GM12878 (cell line): Measurements from ENCODE around the gene ARHGAP22. TPM values are rescaled to one million over a fixed set of nuclear protein-coding genes. Genes with fewer than 3 reads are reported as not detected.

Experiments used
- ATAC-seq: fragments of 200-7000 bp; cut with Tn5 transposase; 3 replicates; pipeline ENCODE4 v1.9.1; 2020; ENCODE audit warnings: mild to moderate bottlenecking, moderate library complexity
- BruUV-seq: library from RNA; stranded (reverse); fragments of 400-500 nt; replicated peaks from 2 replicates; lab custom pipeline; 2021; lab: Mats Ljungman, UMichigan
- CTCF ChIA-PET: fragments of 300-600 bp; sonication (Branson Sonifier 250); formaldehyde crosslinking; extraction: SDS; loops from one replicate; lab custom pipeline; 2021; ENCODE audit warnings: inconsistent platforms; lab: Yijun Ruan, JAX
- POLR2A ChIA-PET: fragments of 350-600 bp; formaldehyde crosslinking; extraction: SDS; loops from one replicate; lab custom pipeline; 2021; ENCODE audit warnings: inconsistent platforms; lab: Charles Lee
- RAD21 ChIA-PET: fragments of 300-600 bp; sonication (Branson Sonifier 250); formaldehyde crosslinking; loops from one replicate; lab custom pipeline; 2023; ENCODE audit warnings: antibody characterized with exemption; ENCODE audit not compliant: unreplicated experiment; lab: Charles Lee
- SMC1A ChIA-PET: fragments of 300-600 bp; sonication (Branson Sonifier 250); formaldehyde crosslinking; loops from one replicate; lab custom pipeline; 2023; ENCODE audit not compliant: unreplicated experiment, uncharacterized antibody; lab: Charles Lee
- DNase-seq: peaks from one replicate; pipeline ENCODE4 v3.0.0-alpha.2; 2011; ENCODE audit warnings: low read depth, low spot score
- FAIRE-seq: peaks from 3 replicates; lab custom pipeline; 2011; peaks lifted over from hg19 to GRCh38; lab: Jason Lieb, UNC
- H2AFZ ChIP-seq: 2 replicates; pipeline ENCODE4 v1.6.0; 2011; ENCODE audit warnings: low read depth, low read length, control low read depth; ENCODE audit not compliant: control insufficient read depth
- H3K27ac ChIP-seq: 2 replicates; pipeline ENCODE4 v1.5.1; 2011; ENCODE audit warnings: control low read depth; ENCODE audit not compliant: control insufficient read depth, insufficient read depth
- H3K27me3 ChIP-seq, 2 experiments: replicated peaks in 1 of 2; 2 replicates each; pipeline versions ENCODE4 v1.6.0 to v1.6.1; 2011; ENCODE audit warnings: low read length in 1 of 2; ENCODE audit not compliant: control insufficient read depth in 2 of 2, insufficient read depth in 2 of 2
- H3K36me3 ChIP-seq, 2 experiments: 2 replicates each; pipeline ENCODE4 v1.5.1; 2011; ENCODE audit warnings: low read length in 1 of 2; ENCODE audit not compliant: control insufficient read depth in 2 of 2, insufficient read depth in 2 of 2
- H3K4me1 ChIP-seq: 2 replicates; pipeline ENCODE4 v1.6.1; 2011; ENCODE audit warnings: mild to moderate bottlenecking, low read length, moderate library complexity, mixed read lengths; ENCODE audit not compliant: control insufficient read depth, insufficient read depth
- H3K4me2 ChIP-seq: 2 replicates; pipeline ENCODE4 v1.6.0; 2011; ENCODE audit warnings: control low read depth; ENCODE audit not compliant: control insufficient read depth, insufficient read depth
- H3K4me3 ChIP-seq: fragments of 200-600 bp; sonication (generic); 2 replicates; pipeline ENCODE4 v1.5.1; 2016
- H3K79me2 ChIP-seq: 2 replicates; pipeline ENCODE4 v1.6.0; 2011; ENCODE audit warnings: low read length; ENCODE audit not compliant: control insufficient read depth, insufficient read depth
- H3K9ac ChIP-seq: 2 replicates; pipeline ENCODE4 v1.8.0; 2011; ENCODE audit warnings: low read length, control low read depth, mixed read lengths; ENCODE audit not compliant: control insufficient read depth, insufficient read depth
- H3K9me3 ChIP-seq: replicated peaks from 3 replicates; pipeline ENCODE4 v1.5.1; 2011; ENCODE audit warnings: mild to moderate bottlenecking, low read length; ENCODE audit not compliant: control insufficient read depth, insufficient read depth
- H4K20me1 ChIP-seq: 2 replicates; pipeline ENCODE4 v1.6.0; 2011; ENCODE audit not compliant: control insufficient read depth, insufficient read depth
- ATF7 ChIP-seq: fragments of 450-650 bp; IDR thresholded peaks from 2 replicates; pipeline ENCODE4 v1.6.1; 2016; ENCODE audit warnings: low read depth, mild to moderate bottlenecking
- DPF2 ChIP-seq: fragments of 450-650 bp; IDR thresholded peaks from 2 replicates; pipeline ENCODE4 v1.6.1; 2017; ENCODE audit warnings: mild to moderate bottlenecking
- FOXM1 ChIP-seq: IDR thresholded peaks from 2 replicates; pipeline ENCODE4 v1.6.1; 2012; ENCODE audit warnings: low read depth, mild to moderate bottlenecking, inconsistent platforms, low read length, moderate library complexity
- HDAC2 ChIP-seq: fragments of 200-600 bp; sonication (generic); IDR thresholded peaks from 2 replicates; pipeline ENCODE4 v1.6.1; 2017
- HSF1 ChIP-seq: fragments of 150-350 bp; IDR thresholded peaks from 2 replicates; pipeline ENCODE4 v1.6.1; 2014; ENCODE audit warnings: mild to moderate bottlenecking, low read depth, low read length
- IKZF1 ChIP-seq: fragments of 450-650 bp; conservative IDR thresholded peaks from 2 replicates; pipeline ENCODE4 v1.6.1; 2017; ENCODE audit warnings: antibody characterized with exemption, mild to moderate bottlenecking
- KLF5 ChIP-seq: fragments of 450-650 bp; IDR thresholded peaks from 2 replicates; pipeline ENCODE4 v1.6.1; 2014; ENCODE audit warnings: mild to moderate bottlenecking; ENCODE audit not compliant: partially characterized antibody
- NBN ChIP-seq: fragments of 450-650 bp; IDR thresholded peaks from 2 replicates; pipeline ENCODE4 v1.6.1; 2016
- PAX5 ChIP-seq: IDR thresholded peaks from 2 replicates; pipeline ENCODE4 v1.6.1; 2011; ENCODE audit warnings: low read depth, low read length, borderline replicate concordance
- PBX3 ChIP-seq: IDR thresholded peaks from 2 replicates; pipeline ENCODE4 v1.6.1; 2011; ENCODE audit warnings: mild to moderate bottlenecking, low read depth, low read length, moderate library complexity; ENCODE audit not compliant: insufficient replicate concordance
- RELA ChIP-seq: fragments of 450-650 bp; IDR thresholded peaks from 2 replicates; pipeline ENCODE4 v1.8.0; 2014; ENCODE audit warnings: borderline replicate concordance; ENCODE audit not compliant: partially characterized antibody
- SPI1 ChIP-seq: IDR thresholded peaks from 2 replicates; pipeline ENCODE4 v1.6.1; 2011; ENCODE audit warnings: low read depth, mild to moderate bottlenecking, low read length, moderate library complexity, borderline replicate concordance; ENCODE audit not compliant: insufficient read depth
- SREBF2 ChIP-seq: IDR thresholded peaks from 2 replicates; pipeline ENCODE4 v1.6.1; 2012; ENCODE audit warnings: mild to moderate bottlenecking, low read length
- STAT3 ChIP-seq: IDR thresholded peaks from 2 replicates; pipeline ENCODE4 v1.6.1; 2011; ENCODE audit warnings: low read depth, low read length, improper control_type of control experiment
- TCF7 ChIP-seq: IDR thresholded peaks from 2 replicates; pipeline ENCODE4 v1.6.1; 2014; ENCODE audit warnings: antibody characterized with exemption, borderline replicate concordance
- WGBS: methylation state at CpG from one replicate; pipeline ENCODE4 v1.1.6; 2016; ENCODE audit warnings: low lambda C conversion rate; ENCODE audit not compliant: insufficient replicate concordance, insufficient coverage; ENCODE audit errors: missing lambda C conversion rate; 5-methylcytosine and 5-hydroxymethylcytosine counted together
- in situ Hi-C: fragments of 300-500 bp; cut with MboI; formaldehyde crosslinking; loops from 9 replicates; pipeline ENCODE4 v1.14.3; 2018; ENCODE audit warnings: mixed read lengths
- intact Hi-C: fragments of 100-400 bp; cut with micrococcal nuclease; formaldehyde crosslinking; loops from one replicate; pipeline ENCODE4 v1.14.2; 2022; ENCODE audit not compliant: unreplicated experiment
- polyA plus RNA-seq, 11 experiments: library from polyadenylated mRNA; depleted of rRNA in 4 of 11; unstranded in 6 of 11; stranded (reverse) in 5 of 11; fragments of >200 nt; fragmentation: Nextera tagmentation in 4 of 11; fragmentation: Illumina TruSeq in 1 of 11; extraction: Ambion mirVana in 4 of 11; extraction: Trizol in 1 of 11; gene quantifications; 1 replicate in 1 of 11; 2 replicates in 10 of 11; pipeline versions ENCODE4 v1.2.1 to v1.2.3, GENCODE V29; 2011 to 2016; ENCODE audit warnings: inconsistent platforms in 2 of 11, missing spikeins in 2 of 11, low read depth in 1 of 11
- total RNA-seq, 4 experiments: library from RNA; depleted of rRNA in 3 of 4; stranded (reverse); fragments of >200 nt in 3 of 4; fragmentation: Illumina TruSeq in 1 of 4; extraction: Trizol in 1 of 4; gene quantifications; 2 replicates each; pipeline versions ENCODE4 v1.2.1 to v1.2.3, GENCODE V29; 2013 to 2021

The ARHGAP22 gene
- total and polyA plus RNA-seq, 10 of the 15 experiments (the other 5 are each of a cell fraction or from before 2014, with no cell fraction given) = 0.07 to 0.61 (median 0.18) TPM; not detected in 5

- TF ChIP-seq IKZF1 = no peak
- TF ChIP-seq HDAC2 = no peak
- TF ChIP-seq NBN = no peak
These were observed 165.3 kb downstream of the ARHGAP22 start (continued) for GRCh38 chr10:48439581-48440041.

- no peak overlapping the region for H3K4me3 ChIP-seq
- H2AFZ ChIP-seq = no peak overlapping the region
- no peak for TF ChIP-seq TCF7
- TF ChIP-seq HSF1 = no peak
- TF ChIP-seq PBX3 = no peak
- TF ChIP-seq KLF5 = no peak
- TF ChIP-seq ATF7 = no peak
- no peak for TF ChIP-seq FOXM1
- TF ChIP-seq STAT3 = no peak
- no peak for TF ChIP-seq RELA
- TF ChIP-seq SREBF2 = no peak
- no peak for TF ChIP-seq SPI1
- TF ChIP-seq PAX5 = no peak
- TF ChIP-seq DPF2 = no peak
- no peaks in the 10 kb centered on the region for H3K27me3 ChIP-seq
- DNase-seq (no peak), ATAC-seq (no peak), FAIRE-seq (no peak)
- no peak overlapping the region for H3K4me2 ChIP-seq
- intact Hi-C loops = no loop called here
- ChIA-PET CTCF (interaction anchor here (0.7 kb wide), 1 partner anchor 31 kb away, joined by 3 read pairs; no protein-coding TSS in a partner anchor), RAD21 (interaction anchor here (1.3 kb wide), 1 partner anchor 17 kb away, joined by 4 read pairs; no protein-coding TSS in a partner anchor), POLR2A (no interaction called here), SMC1A (no interaction called here)
- no peaks in the 10 kb centered on the region for H3K79me2 ChIP-seq
- peaks cover 0 to 5% of the 10 kb centered on the region in 2 experiments; a peak in 3 of 4 replicates for H3K36me3 ChIP-seq
- H4K20me1 ChIP-seq = no peaks in the 10 kb centered on the region
- 94% methylated on average over 2 of the region's 2 CpGs for WGBS
- in situ Hi-C loops = no loop called here
- no peaks in the 10 kb centered on the region for H3K4me1 ChIP-seq
- H3K27ac ChIP-seq = no peak overlapping the region
- no peaks in the 10 kb centered on the region for H3K9me3 ChIP-seq
- BruUV-seq = no TSS peak
- H3K9ac ChIP-seq = no peak overlapping the region
These were observed 165.8 kb downstream of the ARHGAP22 start for GRCh38 chr10:48439031-48439430.
